ENCODE data around the gene POLR1G.

DNA sequence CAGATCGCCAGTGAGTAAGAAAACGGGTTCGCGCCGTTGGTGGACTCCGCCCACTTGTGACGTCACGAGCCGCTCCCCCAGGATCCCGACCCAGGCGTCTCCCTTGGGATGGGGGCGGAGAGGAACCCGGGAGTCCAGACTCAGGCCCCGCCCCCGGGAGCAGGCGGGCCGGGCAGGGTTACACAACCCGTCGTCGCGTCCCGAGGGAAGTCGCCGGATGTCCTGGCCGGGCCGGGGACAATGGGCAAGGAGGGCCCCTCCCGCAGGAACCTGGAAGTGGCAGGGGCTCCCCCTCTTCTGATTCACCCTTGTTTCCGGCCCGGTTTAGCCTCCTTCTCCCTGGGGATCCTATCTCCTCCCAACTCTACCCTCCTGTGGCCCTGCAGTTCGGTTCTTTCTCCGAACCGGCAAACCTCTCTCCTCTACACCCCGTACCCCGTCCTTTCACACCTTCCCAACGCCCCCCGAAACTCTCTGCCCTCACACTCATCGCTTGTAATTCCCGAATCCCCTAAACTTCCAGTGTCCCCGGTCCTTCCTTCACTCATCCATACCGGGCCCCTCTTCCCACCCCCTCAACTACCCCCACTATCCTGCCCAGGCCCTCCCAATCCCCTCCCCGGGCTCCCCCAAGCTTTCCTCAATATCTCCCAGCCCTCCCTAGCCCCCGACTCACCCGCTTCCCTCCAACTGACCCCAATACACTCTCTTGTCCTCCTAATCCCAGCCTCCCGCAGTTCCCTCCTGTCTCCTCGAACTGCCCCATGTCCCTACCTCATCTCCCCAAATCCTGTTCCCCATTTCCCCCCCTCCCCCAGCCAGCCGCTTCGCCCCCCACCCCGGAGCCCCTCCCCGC, 37.2 kb downstream of the POLR1G start:
- TF ChIP-seq POLR2A (IDR thresholded peaks at IDR 0.05; ENCODE audit: low read depth) = peak; percentile 52
- peak; percentile 97 to 98 for TF ChIP-seq POLR2AphosphoS5 (IDR thresholded peaks at IDR 0.05)
- TF ChIP-seq, protein P1, sequence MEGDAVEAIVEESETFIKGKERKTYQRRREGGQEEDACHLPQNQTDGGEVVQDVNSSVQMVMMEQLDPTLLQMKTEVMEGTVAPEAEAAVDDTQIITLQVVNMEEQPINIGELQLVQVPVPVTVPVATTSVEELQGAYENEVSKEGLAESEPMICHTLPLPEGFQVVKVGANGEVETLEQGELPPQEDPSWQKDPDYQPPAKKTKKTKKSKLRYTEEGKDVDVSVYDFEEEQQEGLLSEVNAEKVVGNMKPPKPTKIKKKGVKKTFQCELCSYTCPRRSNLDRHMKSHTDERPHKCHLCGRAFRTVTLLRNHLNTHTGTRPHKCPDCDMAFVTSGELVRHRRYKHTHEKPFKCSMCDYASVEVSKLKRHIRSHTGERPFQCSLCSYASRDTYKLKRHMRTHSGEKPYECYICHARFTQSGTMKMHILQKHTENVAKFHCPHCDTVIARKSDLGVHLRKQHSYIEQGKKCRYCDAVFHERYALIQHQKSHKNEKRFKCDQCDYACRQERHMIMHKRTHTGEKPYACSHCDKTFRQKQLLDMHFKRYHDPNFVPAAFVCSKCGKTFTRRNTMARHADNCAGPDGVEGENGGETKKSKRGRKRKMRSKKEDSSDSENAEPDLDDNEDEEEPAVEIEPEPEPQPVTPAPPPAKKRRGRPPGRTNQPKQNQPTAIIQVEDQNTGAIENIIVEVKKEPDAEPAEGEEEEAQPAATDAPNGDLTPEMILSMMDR (IDR thresholded peaks at IDR 0.05) = peak in 1 of 3 experiments; percentile 18
- TF ChIP-seq EP300 (IDR thresholded peaks at IDR 0.05) = no peak
